Measurements from ENCODE around the gene SLIT3.

DNA sequence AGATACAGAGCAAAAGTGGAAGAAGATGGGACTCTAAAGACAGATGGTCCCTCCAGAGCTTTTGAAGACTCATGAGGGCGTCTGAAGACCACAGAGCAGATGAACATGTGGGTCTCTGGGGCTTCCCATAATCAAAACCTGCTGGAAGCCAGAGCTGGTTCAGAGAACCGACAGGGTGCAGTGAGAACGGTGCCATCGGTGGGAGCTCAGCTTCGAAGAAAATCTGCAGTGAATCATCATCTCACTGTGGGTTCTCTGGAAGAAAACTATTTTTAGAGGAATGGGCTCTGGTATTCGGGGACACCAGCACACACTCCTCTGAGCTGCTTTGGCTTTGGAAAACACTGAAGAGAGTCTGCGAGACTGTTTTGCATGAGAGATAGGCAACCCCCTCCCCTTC is 499.4 kb downstream of the SLIT3 start:
- TF ChIP-seq, protein P1, sequence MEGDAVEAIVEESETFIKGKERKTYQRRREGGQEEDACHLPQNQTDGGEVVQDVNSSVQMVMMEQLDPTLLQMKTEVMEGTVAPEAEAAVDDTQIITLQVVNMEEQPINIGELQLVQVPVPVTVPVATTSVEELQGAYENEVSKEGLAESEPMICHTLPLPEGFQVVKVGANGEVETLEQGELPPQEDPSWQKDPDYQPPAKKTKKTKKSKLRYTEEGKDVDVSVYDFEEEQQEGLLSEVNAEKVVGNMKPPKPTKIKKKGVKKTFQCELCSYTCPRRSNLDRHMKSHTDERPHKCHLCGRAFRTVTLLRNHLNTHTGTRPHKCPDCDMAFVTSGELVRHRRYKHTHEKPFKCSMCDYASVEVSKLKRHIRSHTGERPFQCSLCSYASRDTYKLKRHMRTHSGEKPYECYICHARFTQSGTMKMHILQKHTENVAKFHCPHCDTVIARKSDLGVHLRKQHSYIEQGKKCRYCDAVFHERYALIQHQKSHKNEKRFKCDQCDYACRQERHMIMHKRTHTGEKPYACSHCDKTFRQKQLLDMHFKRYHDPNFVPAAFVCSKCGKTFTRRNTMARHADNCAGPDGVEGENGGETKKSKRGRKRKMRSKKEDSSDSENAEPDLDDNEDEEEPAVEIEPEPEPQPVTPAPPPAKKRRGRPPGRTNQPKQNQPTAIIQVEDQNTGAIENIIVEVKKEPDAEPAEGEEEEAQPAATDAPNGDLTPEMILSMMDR (IDR thresholded peaks at IDR 0.05; ENCODE audit: insufficient read depth, low read length) = no peak
- TF ChIP-seq POLR2AphosphoS5 (IDR thresholded peaks at IDR 0.05; ENCODE audit: low read depth) (no peak), GABPA (IDR thresholded peaks at IDR 0.05; ENCODE audit: low read depth) (no peak)
